ENCODE results near the gene SLC41A3.
"Not testable (repeated sequence)": the region's sequence is repeated elsewhere in the genome, so short reads cannot be mapped to it uniquely, and the experiment has no call there.

DNA sequence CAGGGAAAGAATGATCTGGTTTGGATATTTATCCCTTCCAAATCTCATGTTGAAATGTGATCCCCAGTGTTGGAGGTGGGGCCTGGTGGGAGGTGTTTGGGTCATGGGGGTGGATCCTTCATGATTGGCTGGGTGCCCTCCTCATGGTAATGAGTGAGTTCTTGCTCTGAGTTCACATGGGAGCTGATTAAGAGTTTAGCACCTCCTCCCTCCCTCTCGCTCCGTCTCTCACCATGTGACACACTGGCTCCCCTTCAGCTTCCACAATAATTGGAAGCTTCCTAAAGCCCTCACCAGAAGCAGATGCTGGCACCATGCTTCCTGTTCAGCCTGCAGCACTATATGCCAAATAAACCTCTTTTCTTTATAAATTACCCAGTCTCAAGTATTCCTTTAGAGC is 45.1 kb downstream of the SLC41A3 start:
- not testable (repeated sequence) for TF ChIP-seq CTCF (IDR thresholded peaks at IDR 0.05); HDAC2 (IDR thresholded peaks at IDR 0.05); ZFP36 (IDR thresholded peaks at IDR 0.05; ENCODE audit: borderline replicate concordance, partially characterized antibody); CHD2 (IDR thresholded peaks at IDR 0.05; ENCODE audit: low read length, partially characterized antibody); RFX5 (IDR thresholded peaks at IDR 0.05); JUN (IDR thresholded peaks at IDR 0.05); MYC (IDR thresholded peaks at IDR 0.05; ENCODE audit: borderline replicate concordance, low read length); RAD21 (conservative IDR thresholded peaks at IDR 0.05 in 1 of 2, IDR thresholded peaks at IDR 0.05 in 1 of 2); BHLHE40 (IDR thresholded peaks at IDR 0.05; ENCODE audit: low read depth, low read length); RNF2 (IDR thresholded peaks at IDR 0.05; ENCODE audit: borderline replicate concordance, low read depth); POLR2A (IDR thresholded peaks at IDR 0.05; ENCODE audit: low read length)
